Rectal smooth muscle tissue (tissue), 1 donor: ENCODE results near the gene RSBN1L.
"Not testable (repeated sequence)": the region's sequence is repeated elsewhere in the genome, so short reads cannot be mapped to it uniquely, and the experiment has no call there.

Experiments
- H3K27ac ChIP-seq: one replicate; pipeline ENCODE4 v1.7.0; 2013; ENCODE audit warnings: low read depth, low read length, inconsistent platforms
- H3K27me3 ChIP-seq: one replicate; pipeline ENCODE4 v1.7.0; 2013; ENCODE audit warnings: low read length; ENCODE audit not compliant: control insufficient read depth, insufficient read depth
- H3K36me3 ChIP-seq: one replicate; pipeline ENCODE4 v1.7.0; 2013; ENCODE audit warnings: low read length; ENCODE audit not compliant: control insufficient read depth, insufficient read depth
- H3K4me1 ChIP-seq: one replicate; pipeline ENCODE4 v1.7.0; 2013; ENCODE audit warnings: low read length; ENCODE audit not compliant: control insufficient read depth, insufficient read depth
- H3K4me3 ChIP-seq: one replicate; pipeline ENCODE4 v1.7.0; 2013; ENCODE audit warnings: low read length
- H3K9ac ChIP-seq: one replicate; pipeline ENCODE4 v1.7.0; 2013; ENCODE audit warnings: low read length

Gene RSBN1L

DNA sequence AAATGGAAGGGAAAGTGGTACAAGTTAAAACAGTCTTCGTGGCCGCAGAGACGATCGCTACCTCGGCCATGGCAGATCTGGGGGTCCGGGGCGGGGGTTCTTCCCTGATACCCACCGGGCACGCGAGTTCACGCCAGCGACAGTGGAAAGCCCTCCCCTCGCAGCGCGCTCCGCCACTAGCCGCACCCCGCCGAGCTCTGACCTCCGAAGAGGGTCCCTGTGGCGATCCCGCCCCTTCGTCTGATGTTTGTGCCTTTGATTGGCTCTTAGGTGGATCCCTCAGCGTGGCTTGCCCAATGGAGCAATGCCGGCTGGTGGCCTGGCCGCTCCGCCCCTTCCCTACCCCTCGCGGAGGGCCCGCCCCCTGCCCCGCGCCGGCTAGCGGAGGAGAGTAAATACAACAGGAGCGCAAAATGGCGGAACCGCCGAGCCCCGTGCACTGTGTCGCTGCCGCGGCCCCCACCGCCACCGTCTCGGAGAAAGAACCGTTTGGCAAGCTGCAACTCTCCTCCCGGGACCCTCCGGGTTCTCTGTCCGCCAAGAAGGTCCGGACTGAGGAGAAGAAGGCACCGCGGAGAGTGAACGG is at the start of gene RSBN1L:
Gene RSBN1L, plus strand, starts transcription at position 403 of the 586 bp plus-strand sequence. Its CDS starts 11 bp downstream, at position 414.
- H3K9ac ChIP-seq, result peak within 1 kb of the TSS; percentile 90
- H3K4me1 ChIP-seq, result peaks cover 9% of the 10 kb centered on the region
- H3K27me3 ChIP-seq, result no peaks in the 10 kb centered on the region
- H3K4me3 ChIP-seq, result peak within 1 kb of the TSS; percentile 90
- H3K27ac ChIP-seq, result peak within 1 kb of the TSS; percentile 95
- no peaks in the 10 kb centered on the region for H3K36me3 ChIP-seq

DNA sequence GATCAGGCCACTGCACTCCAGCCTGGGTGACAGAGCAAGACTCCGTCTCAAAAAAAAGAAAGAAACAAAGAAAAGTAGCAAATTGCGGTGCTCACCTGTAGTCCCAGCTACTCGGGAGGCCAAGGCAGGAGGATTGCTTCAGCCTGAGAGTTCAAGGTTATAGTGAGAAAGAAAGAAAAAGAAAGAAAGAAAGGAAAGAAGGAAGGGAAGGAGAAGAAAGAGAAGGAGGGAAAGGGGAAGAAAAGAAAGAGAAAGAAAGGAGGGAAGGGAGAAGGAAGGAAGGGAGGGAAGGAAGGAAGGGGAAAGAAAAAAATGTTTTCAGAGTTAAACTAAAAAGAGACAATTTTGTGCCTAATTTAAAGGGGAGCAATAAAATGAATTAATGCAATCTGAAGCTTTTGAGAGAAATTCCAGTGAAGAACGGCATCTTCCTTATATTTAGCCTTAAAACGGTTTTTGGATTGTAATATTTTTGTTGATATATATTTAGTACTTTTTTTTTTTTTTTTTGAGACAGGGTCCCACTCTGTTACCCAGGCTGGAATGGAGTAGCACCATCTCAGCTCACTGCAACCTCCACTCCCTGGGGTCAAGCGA is 47.4 kb upstream of the RSBN1L start:
- H3K36me3 ChIP-seq, result peaks cover 2% of the 10 kb centered on the region
- H3K27me3 ChIP-seq, result no peaks in the 10 kb centered on the region
- no peak overlapping the region for H3K27ac ChIP-seq
- H3K9ac ChIP-seq, result no peak overlapping the region
- H3K4me1 ChIP-seq, result no peaks in the 10 kb centered on the region
- no peak overlapping the region for H3K4me3 ChIP-seq

DNA sequence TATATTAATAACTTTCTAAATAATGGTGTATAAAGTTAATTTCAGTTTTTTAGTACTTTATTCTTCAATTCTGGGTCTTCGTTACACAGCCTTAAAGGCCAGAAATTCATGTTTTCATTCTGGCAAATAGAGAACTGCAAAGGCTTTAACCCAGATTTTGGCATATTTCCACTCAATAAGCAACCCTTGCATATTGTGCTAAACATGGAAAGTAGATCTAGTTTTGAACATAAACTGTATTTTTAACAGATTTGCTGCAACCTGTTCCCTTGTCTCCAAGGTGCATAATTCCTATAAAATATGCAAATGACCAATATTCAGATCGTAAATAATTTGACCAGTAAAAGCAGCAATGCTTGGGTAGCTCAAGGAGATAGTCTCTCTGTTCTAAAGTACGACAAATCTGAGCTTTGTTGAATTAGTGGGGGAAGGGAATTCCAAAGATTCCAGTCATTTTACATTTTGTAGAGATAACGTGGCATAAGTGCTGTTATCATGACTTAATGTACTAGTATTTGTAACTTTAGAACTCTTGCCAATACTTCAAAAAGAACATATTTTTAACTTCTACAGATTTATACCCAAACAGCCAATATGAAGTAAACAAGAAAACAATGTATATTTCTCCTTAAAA is 46.4 kb upstream of the RSBN1L start:
- Histone ChIP-seq H3K4me3 (no peak overlapping the region), H3K27me3 (no peaks in the 10 kb centered on the region), H3K9ac (no peak overlapping the region), H3K4me1 (no peaks in the 10 kb centered on the region), H3K36me3 (peaks cover under 1% of the 10 kb centered on the region), H3K27ac (no peak overlapping the region)

DNA sequence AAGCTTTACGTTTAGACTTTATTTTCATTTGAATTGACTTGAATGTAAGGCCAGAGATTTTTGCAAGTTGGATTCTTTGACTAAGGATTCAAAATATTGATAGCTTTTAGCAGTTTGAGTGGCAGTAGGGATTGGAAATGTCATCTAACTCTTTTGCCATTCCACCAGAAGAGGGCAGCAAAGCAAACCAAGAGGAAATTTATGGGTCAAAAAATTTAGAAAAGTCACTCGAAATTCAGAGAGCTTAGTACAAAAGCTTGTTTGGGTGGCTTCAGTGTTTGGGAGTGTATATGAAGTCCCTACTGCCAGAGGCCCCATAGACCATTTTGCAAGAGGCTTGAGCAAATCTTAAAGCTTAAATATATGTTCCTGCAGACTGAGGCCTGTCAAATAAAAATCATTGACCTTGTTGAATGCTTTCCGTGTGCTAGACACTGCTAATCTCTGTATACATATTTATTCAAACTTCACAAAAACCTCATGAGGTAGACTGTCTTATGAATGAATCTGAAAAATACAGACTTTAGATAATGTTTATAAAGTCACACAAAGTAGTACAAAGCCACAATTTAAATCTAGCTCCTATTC is 44.6 kb upstream of the RSBN1L start:
- H3K9ac ChIP-seq, result no peak overlapping the region
- no peak overlapping the region for H3K4me3 ChIP-seq
- no peaks in the 10 kb centered on the region for H3K27me3 ChIP-seq
- H3K27ac ChIP-seq, result no peak overlapping the region
- H3K36me3 ChIP-seq, result no peaks in the 10 kb centered on the region
- H3K4me1 ChIP-seq, result no peaks in the 10 kb centered on the region

DNA sequence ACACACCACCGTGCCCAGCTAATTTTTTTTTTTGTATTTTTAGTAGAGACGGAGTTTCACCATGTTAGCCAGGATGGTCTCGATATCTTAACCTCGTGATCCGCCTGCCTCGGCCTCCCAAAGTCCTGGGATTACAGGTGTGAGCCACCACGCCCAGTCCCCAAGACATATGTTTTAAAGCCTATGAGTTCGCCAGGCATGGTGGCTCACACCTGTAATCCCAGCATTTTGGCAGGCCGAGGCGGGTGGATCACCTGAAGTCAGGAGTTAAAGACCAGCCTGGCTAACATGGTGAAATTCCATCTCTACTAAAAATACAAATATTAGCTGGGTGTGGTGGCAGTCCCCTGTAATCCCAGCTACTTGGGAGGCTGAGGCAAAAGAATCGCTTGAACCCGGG is 43.4 kb upstream of the RSBN1L start:
- not testable (repeated sequence) for H3K4me1 ChIP-seq, H3K36me3 ChIP-seq, H3K27me3 ChIP-seq

DNA sequence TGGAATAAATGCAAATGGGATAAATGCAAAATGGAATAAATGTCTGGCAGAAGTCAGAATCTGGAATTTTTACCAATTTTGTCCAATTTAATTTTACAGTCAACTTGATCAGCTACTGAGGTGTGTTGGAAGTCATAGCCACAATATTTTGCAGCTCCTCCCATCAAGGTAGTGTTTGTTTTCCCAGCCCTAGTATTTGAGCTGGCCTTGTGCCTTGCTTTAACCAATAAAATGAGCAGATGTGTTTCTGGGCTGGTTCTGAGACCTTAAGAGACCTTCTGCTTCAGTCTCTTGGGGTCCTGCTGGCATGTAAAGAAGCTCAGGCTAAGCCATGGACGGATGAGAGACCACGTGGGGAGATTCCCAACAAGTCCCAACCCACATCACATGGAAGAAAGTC is 42.7 kb upstream of the RSBN1L start:
- H3K27ac ChIP-seq, result no peak overlapping the region

More for the DNA sequence above, 43.4 kb upstream of the RSBN1L start:
- H3K27ac ChIP-seq, H3K9ac ChIP-seq, H3K4me3 ChIP-seq: not testable (repeated sequence)

DNA sequence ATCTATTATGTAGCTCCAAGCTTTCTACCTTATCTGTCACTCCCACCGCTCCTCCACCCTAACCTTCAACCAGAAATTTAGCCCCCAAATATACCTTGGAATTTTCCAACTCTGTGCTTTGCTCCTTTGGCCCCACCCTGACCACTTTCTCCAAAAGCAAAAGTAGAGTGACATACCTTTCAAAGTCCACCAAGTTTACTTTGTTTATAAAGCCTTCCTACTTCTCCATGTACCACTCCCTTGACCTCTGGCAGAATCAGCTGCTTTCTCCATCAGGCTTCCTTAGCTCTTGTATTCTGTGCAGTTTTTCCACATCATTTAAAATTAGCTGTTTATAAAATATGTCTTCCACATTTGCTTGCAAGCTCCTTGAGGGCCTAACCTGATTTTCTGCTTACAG is 40.9 kb upstream of the RSBN1L start:
- H3K36me3 ChIP-seq, result no peaks in the 10 kb centered on the region
- no peaks in the 10 kb centered on the region for H3K4me1 ChIP-seq
- H3K27ac ChIP-seq, result no peak overlapping the region
- H3K27me3 ChIP-seq, result no peaks in the 10 kb centered on the region
- H3K4me3 ChIP-seq, result no peak overlapping the region
- H3K9ac ChIP-seq, result no peak overlapping the region

More for the DNA sequence above, 42.7 kb upstream of the RSBN1L start:
- no peak overlapping the region for H3K4me3 ChIP-seq
- no peaks in the 10 kb centered on the region for H3K36me3 ChIP-seq
- no peaks in the 10 kb centered on the region for H3K4me1 ChIP-seq
- no peak overlapping the region for H3K9ac ChIP-seq
- no peaks in the 10 kb centered on the region for H3K27me3 ChIP-seq

DNA sequence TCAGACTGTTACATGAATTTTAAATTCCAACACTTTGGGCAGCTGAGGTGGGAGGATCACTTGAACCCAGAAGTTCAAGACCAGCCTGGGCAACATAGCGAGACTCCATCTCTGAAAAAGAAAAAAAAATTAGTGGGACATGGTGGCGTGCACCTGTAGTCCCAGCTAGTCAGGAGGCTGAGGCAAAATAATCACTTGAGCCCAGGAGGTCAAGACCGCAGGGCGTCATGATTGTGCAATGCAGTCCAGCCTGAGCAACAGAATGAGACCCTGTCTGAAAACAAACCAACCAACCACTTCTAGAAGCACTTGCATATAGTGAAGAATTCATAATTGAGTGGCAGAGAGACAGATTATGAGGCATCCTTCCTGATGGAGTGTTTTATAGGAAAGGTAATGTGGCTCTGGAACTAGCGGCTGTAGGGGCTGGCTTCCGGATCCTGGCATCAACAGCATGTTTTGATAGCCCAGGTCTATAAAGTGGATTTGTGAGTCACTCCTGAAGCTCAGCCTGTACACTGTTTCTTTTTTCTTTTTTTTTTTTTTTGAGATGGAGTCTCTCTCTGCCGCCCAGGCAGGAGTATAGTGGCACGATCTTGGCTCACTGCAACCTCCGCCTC is 40.3 kb upstream of the RSBN1L start:
- H3K27me3 ChIP-seq, result no peaks in the 10 kb centered on the region
- H3K36me3 ChIP-seq, result no peaks in the 10 kb centered on the region
- no peaks in the 10 kb centered on the region for H3K4me1 ChIP-seq
- H3K4me3 ChIP-seq, result no peak overlapping the region
- no peak overlapping the region for H3K27ac ChIP-seq
- H3K9ac ChIP-seq, result no peak overlapping the region

DNA sequence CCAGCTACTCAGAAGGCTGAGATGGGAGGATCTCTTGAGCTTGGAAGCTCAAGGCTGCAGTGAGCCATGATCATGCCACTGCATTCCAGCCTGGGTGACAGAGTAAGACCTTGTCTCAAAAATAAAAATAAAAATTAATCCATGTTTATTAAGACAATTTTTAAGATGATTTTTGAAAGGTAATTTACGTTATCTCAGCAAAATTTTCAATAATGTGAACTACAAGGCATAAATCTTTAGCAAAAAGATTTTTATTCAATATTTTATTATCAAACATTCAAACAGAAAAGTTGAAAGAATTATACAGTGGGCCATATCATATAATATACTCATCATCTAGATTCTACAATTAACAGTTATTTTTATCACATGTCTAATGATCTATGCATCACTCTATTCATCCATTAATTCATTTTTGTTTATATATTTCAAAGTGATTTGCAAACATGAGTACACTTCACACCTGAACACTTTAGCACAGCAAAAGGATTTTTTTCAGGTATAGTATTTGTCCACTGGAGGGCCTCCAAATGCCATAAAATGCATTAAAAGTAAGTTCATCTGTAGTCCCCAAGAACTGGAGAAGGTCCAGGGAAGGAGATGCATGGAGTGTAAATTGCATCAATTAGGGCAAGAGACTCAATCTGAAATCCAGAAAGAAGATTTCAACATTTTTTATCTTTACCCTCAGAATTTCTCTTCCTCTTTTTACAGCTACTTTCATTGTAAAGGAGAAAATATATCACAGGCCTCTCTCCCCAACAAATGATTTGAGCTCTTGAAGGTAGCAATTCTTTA is 38.6 kb upstream of the RSBN1L start:
- Histone ChIP-seq H3K27me3 (no peaks in the 10 kb centered on the region), H3K36me3 (no peaks in the 10 kb centered on the region), H3K4me3 (no peak overlapping the region), H3K9ac (no peak overlapping the region), H3K27ac (no peak overlapping the region), H3K4me1 (no peaks in the 10 kb centered on the region)

DNA sequence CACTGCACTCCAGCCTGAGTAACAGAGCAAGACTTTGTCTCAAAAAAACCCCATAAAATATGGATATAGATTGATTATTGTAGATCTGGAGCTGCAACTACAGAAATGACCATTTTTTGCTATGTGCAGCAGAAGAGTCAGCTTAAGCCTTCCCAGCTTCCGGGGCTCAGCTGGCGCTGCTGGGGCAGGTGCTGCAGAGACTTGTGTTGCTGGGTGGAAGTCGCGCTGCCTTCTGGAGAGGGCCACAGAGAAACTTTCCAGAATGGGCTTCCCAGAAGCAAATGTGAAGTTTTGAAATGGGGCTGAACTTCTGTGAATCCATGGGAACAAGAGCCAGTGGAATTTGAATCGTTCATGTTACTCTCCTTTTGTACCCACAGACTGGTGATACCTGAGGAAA is 37.3 kb upstream of the RSBN1L start:
- Histone ChIP-seq H3K9ac (no peak overlapping the region), H3K27me3 (no peaks in the 10 kb centered on the region), H3K36me3 (no peaks in the 10 kb centered on the region), H3K4me3 (no peak overlapping the region), H3K27ac (no peak overlapping the region), H3K4me1 (no peaks in the 10 kb centered on the region)

DNA sequence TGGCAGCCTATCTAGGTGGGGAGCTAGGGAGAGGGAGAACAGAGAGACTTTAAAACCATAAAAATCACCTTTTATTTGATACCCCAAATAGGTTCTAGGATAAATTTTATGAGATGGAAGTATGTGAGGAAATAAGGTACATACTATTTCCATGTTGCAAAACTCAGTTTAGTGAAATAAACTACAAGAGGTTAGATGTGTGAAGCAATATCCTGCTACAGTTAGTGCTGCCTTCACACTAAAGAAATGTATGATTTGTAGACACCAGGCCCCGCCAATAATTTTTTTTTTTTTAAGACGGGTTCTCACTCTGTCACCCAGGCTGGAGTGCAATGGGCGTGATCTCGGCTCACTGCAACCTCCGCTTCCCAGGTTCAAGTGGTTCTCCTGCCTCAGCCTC is 34.4 kb upstream of the RSBN1L start:
- Histone ChIP-seq H3K4me1 (no peaks in the 10 kb centered on the region), H3K36me3 (no peaks in the 10 kb centered on the region), H3K9ac (no peak overlapping the region), H3K27ac (no peak overlapping the region), H3K4me3 (no peak overlapping the region), H3K27me3 (no peaks in the 10 kb centered on the region)

DNA sequence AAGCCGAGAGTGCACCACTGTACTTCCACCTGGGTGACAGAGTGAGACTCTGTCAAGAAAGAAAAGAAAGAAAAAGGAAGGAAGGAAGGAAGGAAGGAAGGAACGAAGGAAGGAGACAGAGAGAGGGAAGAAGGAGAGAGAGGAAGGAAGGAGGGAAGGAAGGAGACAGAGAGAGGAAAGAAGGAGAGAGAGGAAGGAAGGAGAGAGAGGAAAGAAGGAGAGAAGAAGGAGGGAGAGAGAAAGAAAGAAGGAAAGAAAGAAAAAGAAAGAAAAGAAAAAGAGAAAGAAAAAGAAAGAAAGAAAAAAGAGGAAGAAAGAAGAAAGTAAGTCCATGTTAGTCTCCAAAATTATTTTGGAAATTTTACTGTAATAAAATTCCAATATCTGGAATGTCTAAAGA is 33.4 kb upstream of the RSBN1L start:
- Histone ChIP-seq H3K4me3 (no peak overlapping the region), H3K27ac (no peak overlapping the region)

More for the DNA sequence above, 33.4 kb upstream of the RSBN1L start:
- H3K4me1 ChIP-seq, result no peaks in the 10 kb centered on the region
- H3K36me3 ChIP-seq, result no peaks in the 10 kb centered on the region
- no peaks in the 10 kb centered on the region for H3K27me3 ChIP-seq
- H3K9ac ChIP-seq, result no peak overlapping the region
